Upper lobe of left lung (tissue), 6 donors: ENCODE data around the gene MIEF1. TPM values are rescaled to one million over a fixed set of nuclear protein-coding genes. Genes with fewer than 3 reads are reported as not detected.

Experiments
- ATAC-seq, 2 donors: fragments of 200-7000 bp; cut with Tn5 transposase; one replicate each; pipeline ENCODE4 v1.9.1; 2022; ENCODE audit warnings: mild to moderate bottlenecking in 2 of 2, moderate library complexity in 2 of 2; ENCODE audit not compliant: low FRiP score in 2 of 2
- DNase-seq, 2 donors: peaks; one replicate each; pipeline ENCODE4 v3.0.0-alpha.2; 2019 to 2020
- H3K27ac ChIP-seq, 4 donors: fragments of 200-600 bp; sonication (generic); one replicate each; pipeline ENCODE4 v1.5.1; 2016 to 2019
- H3K27me3 ChIP-seq, 4 donors: fragments of 200-600 bp; sonication (generic); one replicate each; pipeline ENCODE4 v1.5.1; 2017 to 2019
- H3K36me3 ChIP-seq, 4 donors: fragments of 200-600 bp; sonication (generic); one replicate each; pipeline ENCODE4 v1.5.1; 2016 to 2019
- H3K4me1 ChIP-seq, 4 donors: fragments of 200-600 bp; sonication (generic); one replicate each; pipeline ENCODE4 v1.5.1; 2018 to 2019
- H3K4me3 ChIP-seq, 4 donors: fragments of 200-600 bp; sonication (generic); one replicate each; pipeline ENCODE4 v1.5.1; 2017 to 2019; ENCODE audit warnings: mild to moderate bottlenecking in 2 of 4, moderate library complexity in 1 of 4
- H3K9me3 ChIP-seq, 4 donors: fragments of 200-600 bp; sonication (generic); one replicate each; pipeline ENCODE4 v1.5.1; 2018 to 2019
- CTCF ChIP-seq, 6 experiments: fragments of 450-650 bp in 4 of 6; fragments of 200-600 bp in 2 of 6; sonication (generic) in 2 of 6; IDR thresholded peaks; one replicate each; pipeline ENCODE4 v1.5.1; 2016 to 2019; ENCODE audit warnings: antibody characterized with exemption in 6 of 6
- EP300 ChIP-seq, 4 donors: sonication (generic); formaldehyde crosslinking; IDR thresholded peaks; one replicate each; pipeline ENCODE4 v1.5.1; 2017; ENCODE audit warnings: antibody characterized with exemption in 4 of 4, control low read depth in 2 of 4
- POLR2A ChIP-seq, 4 donors: fragments of 450-650 bp; IDR thresholded peaks; one replicate each; pipeline ENCODE4 v1.5.1; 2016 to 2017; ENCODE audit warnings: antibody characterized with exemption in 4 of 4, mild to moderate bottlenecking in 2 of 4
- POLR2AphosphoS5 ChIP-seq, 2 donors: sonication (generic); formaldehyde crosslinking; IDR thresholded peaks; one replicate each; pipeline ENCODE4 v1.5.1; 2017; ENCODE audit warnings: antibody characterized with exemption in 2 of 2
- WGBS, 2 donors: methylation state at CpG; one replicate each; pipeline ENCODE4 v1.1.5; 2017 to 2018; 5-methylcytosine and 5-hydroxymethylcytosine counted together
- total RNA-seq, 6 donors: library from RNA; depleted of rRNA in 4 of 6; stranded (reverse); fragments of >200 nt in 4 of 6; gene quantifications; one replicate each; pipeline versions ENCODE4 v1.1.0 to v1.2.1, GENCODE V29; 2016 to 2021
- donor health status: DM: no; HTN: no; CAD: no; lungs with moderate emphysema.
- donor health status: DM: no; HTN: yes; CAD: no; lungs with severe emphysema.

Gene MIEF1
- total RNA-seq, 6 donors from 2014 or later = 10.5 to 35.3 (median 25.6) TPM

GRCh38 chr22:39469681-39470450 lies 32.2 kb upstream of the MIEF1 start:
- Histone ChIP-seq H3K36me3 (no peaks in the 10 kb centered on the region), H3K4me3 (no peak overlapping the region), H3K27ac (peak overlapping the region; percentile 82 to 90 (median 84)), H3K9me3 (no peaks in the 10 kb centered on the region), H3K4me1 (peaks cover 47 to 69% (median 67%) of the 10 kb centered on the region in 4 donors), H3K27me3 (no peaks in the 10 kb centered on the region)
- TF ChIP-seq POLR2A (IDR thresholded peaks at IDR 0.05) (no peak), CTCF (IDR thresholded peaks at IDR 0.05) (no peak), POLR2AphosphoS5 (IDR thresholded peaks at IDR 0.05) (no peak), EP300 (IDR thresholded peaks at IDR 0.05) (no peak)
- ATAC-seq (no peak), DNase-seq (no peak)
- WGBS, 2 donors = 54 to 62% methylated on average over 20 of the region's 26 CpGs

GRCh38 chr22:39470451-39471291 lies 31.4 kb upstream of the MIEF1 start:
- TF ChIP-seq POLR2A (IDR thresholded peaks at IDR 0.05) = no peak
- TF ChIP-seq POLR2AphosphoS5 (IDR thresholded peaks at IDR 0.05) = no peak
- TF ChIP-seq EP300 (IDR thresholded peaks at IDR 0.05) = no peak
- TF ChIP-seq CTCF (IDR thresholded peaks at IDR 0.05) = no peak
- no peak for DNase-seq
- 77% methylated on average over 13 to 15 of the region's 16 CpGs for WGBS, 2 donors
- peak overlapping the region; percentile 82 to 90 (median 84) for H3K27ac ChIP-seq
- H3K9me3 ChIP-seq = no peaks in the 10 kb centered on the region
- no peak for ATAC-seq
- peaks cover 47 to 69% (median 67%) of the 10 kb centered on the region in 4 donors for H3K4me1 ChIP-seq
- H3K4me3 ChIP-seq = no peak overlapping the region
- H3K36me3 ChIP-seq = no peaks in the 10 kb centered on the region
- no peaks in the 10 kb centered on the region for H3K27me3 ChIP-seq

- peak; percentile 41 to 60 for ATAC-seq
These were observed 30.5 kb upstream of the MIEF1 start for GRCh38 chr22:39471381-39472141.

More at GRCh38 chr22:39471381-39472141, 30.5 kb upstream of the MIEF1 start:
- TF ChIP-seq CTCF (IDR thresholded peaks at IDR 0.05) = peak in 1 of 6 experiments; percentile 18
- TF ChIP-seq POLR2AphosphoS5 (IDR thresholded peaks at IDR 0.05) = peak in 1 of 2 donors; percentile 54
- peak in 2 of 4 donors; percentile 9 to 11 for TF ChIP-seq POLR2A (IDR thresholded peaks at IDR 0.05)
- peak in 1 of 4 donors; percentile 3 for TF ChIP-seq EP300 (IDR thresholded peaks at IDR 0.05)
- H3K27me3 ChIP-seq = no peaks in the 10 kb centered on the region
- WGBS, 2 donors = 10 to 16% methylated on average over 8 to 13 of the region's 13 CpGs
- no peaks in the 10 kb centered on the region for H3K36me3 ChIP-seq
- peak overlapping the region in 1 of 4 donors; percentile 23 for H3K4me3 ChIP-seq
- no peaks in the 10 kb centered on the region for H3K9me3 ChIP-seq
- H3K4me1 ChIP-seq = peaks cover 47 to 63% (median 62%) of the 10 kb centered on the region in 4 donors
- peak in 1 of 2 donors; percentile 47 for DNase-seq
- peak overlapping the region; percentile 82 to 90 (median 84) for H3K27ac ChIP-seq
